ENCODE results near the gene HEATR3.

HEATR3 gene

DNA sequence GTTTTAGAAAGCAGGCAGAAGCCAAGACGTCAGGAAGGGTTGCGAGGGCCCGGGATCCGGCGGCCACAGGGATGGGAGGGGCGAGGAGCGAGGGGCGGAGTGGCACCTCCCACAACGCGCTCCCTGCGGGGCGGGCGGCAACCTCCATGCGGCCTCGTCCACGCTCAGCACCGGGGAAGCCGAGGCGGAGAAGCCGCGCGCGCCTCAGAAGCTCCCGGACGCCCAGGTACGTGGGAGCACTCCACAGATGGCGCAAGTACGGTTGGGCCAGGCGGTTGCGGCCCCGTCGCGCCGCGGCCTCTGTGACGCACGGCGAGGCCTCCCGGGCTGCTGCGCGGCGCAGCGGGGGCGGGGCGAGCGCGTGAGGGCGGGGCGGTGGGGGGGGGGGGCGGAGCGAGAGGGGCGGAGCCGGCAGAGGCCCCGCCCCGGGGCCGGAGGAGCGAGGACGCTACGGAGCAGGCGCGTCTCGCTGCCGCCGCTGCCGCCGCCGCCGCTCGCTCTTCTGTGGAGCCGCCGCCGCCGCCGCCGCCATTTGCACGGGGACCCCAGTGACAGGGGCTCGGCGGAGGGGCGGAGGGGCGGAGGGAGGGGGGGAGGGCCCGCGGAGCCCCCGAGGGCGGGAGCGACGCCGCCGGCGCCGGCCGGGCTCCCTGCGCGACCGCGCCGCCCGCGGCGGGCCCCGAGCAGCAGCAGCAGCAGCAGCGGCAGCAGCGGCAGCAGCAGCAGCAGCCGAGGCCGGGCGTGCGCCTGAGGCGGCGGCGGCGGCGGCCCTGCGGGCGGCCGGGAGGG is 87.2 kb downstream of the HEATR3 start, which contains the start of gene TENT4B:
TENT4B (plus strand) TSS at position 500 of the 789 bp plus-strand sequence. CDS start 316 bp downstream, outside the sequence.
- Histone ChIP-seq H3K27me3 (ENCODE audit: control insufficient read depth, insufficient read depth, low read length) (no peaks in the 10 kb centered on the region), H3K4me1 (ENCODE audit: control insufficient read depth, insufficient read depth, low read length) (peaks cover 7% of the 10 kb centered on the region), H3K4me3 (ENCODE audit: low read length) (peak within 1 kb of the TSS; percentile 95), H3K9ac (ENCODE audit: low read length) (peak within 1 kb of the TSS; percentile 77), H3K27ac (ENCODE audit: low read depth, low read length) (peak within 1 kb of the TSS; percentile 99), H3K36me3 (ENCODE audit: control insufficient read depth, insufficient read depth, low read length) (no peaks in the 10 kb centered on the region)

DNA sequence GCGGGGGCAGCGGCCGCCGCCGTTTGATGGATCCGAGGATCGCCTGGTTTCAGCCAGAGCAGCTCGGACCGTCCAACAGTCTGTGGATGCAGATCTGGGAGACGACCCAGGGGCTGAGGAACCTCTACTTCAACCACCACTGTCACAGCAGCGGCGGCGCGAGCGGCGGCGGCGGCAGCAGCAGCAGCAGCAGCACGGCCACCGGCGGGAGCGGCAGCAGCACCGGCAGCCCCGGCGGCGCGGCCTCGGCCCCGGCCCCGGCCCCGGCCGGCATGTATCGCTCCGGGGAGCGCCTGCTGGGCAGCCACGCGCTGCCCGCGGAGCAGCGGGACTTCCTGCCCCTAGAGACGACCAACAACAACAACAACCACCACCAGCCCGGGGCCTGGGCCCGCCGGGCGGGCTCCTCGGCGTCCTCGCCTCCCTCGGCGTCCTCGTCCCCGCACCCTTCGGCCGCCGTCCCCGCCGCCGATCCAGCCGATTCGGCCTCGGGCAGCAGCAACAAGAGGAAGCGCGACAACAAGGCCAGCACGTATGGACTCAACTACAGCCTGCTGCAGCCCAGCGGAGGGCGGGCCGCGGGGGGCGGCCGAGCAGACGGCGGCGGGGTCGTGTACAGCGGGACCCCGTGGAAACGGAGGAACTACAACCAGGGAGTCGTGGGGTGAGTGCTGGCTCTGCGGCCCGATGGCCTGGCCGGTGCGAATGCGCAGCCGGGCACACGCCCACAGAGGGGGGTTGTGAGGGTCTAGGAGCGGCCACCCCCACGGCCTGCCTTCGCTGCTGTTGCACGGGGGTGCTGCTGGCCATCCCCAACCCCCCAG is 88.0 kb downstream of the HEATR3 start:
- peak overlapping the region; percentile 59 for H3K27ac ChIP-seq (ENCODE audit: low read depth, low read length)
- peak overlapping the region; percentile 95 for H3K4me3 ChIP-seq (ENCODE audit: low read length)
- no peaks in the 10 kb centered on the region for H3K36me3 ChIP-seq (ENCODE audit: control insufficient read depth, insufficient read depth, low read length)
- H3K27me3 ChIP-seq (ENCODE audit: control insufficient read depth, insufficient read depth, low read length): no peaks in the 10 kb centered on the region
- peak overlapping the region; percentile 77 for H3K9ac ChIP-seq (ENCODE audit: low read length)
- H3K4me1 ChIP-seq (ENCODE audit: control insufficient read depth, insufficient read depth, low read length): peaks cover 12% of the 10 kb centered on the region

DNA sequence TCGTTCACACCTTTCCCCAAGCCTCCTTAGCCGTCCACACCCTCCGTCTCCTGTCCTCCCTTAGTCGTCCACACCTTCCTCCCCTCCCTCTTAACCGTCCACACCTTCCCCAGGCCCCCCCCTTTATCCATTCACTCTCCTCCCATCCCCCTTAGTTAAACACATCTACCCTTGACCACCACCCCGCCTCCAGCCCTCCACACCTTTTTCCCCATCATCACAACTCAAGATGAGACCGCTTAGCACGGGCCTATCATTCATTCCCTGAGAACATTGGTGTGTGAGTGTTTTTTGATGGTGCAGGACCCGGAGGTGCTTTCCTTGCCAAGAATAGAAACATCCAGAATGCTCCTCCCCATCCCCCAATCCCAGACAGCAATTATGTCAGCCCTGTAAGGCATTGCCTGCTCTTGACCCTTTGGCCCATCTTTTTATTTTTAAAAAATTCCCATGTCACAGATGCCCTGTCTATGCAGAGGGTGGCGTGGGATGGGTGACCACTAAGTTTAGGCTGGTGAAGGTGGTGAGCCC is 88.7 kb downstream of the HEATR3 start:
- peak overlapping the region; percentile 95 for H3K4me3 ChIP-seq (ENCODE audit: low read length)
- peak overlapping the region; percentile 77 for H3K9ac ChIP-seq (ENCODE audit: low read length)
- peak overlapping the region; percentile 59 for H3K27ac ChIP-seq (ENCODE audit: low read depth, low read length)
- no peaks in the 10 kb centered on the region for H3K27me3 ChIP-seq (ENCODE audit: control insufficient read depth, insufficient read depth, low read length)
- H3K4me1 ChIP-seq (ENCODE audit: control insufficient read depth, insufficient read depth, low read length): peaks cover 12% of the 10 kb centered on the region
- no peaks in the 10 kb centered on the region for H3K36me3 ChIP-seq (ENCODE audit: control insufficient read depth, insufficient read depth, low read length)

DNA sequence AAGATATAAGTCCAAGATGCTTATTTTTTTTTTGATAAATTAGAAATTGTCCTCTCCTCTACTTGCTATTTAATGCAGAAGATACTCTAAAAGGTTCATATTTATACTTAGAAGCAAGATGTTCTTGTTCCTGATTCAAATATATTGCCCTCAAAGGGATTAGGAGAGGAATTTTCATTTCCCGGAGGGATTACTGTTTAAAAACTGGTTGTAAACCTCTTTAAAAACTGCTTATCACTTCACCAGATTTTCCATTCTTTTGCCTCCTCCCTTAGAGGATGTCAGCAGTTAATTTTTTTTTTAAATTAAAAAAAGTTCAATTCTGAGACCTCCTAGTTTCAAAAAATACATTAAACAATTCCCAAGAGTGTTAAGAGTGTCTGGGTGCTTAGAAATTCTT is 90.2 kb downstream of the HEATR3 start:
- no peak overlapping the region for H3K27ac ChIP-seq (ENCODE audit: low read depth, low read length)
- peak overlapping the region; percentile 95 for H3K4me3 ChIP-seq (ENCODE audit: low read length)
- no peaks in the 10 kb centered on the region for H3K36me3 ChIP-seq (ENCODE audit: control insufficient read depth, insufficient read depth, low read length)
- no peaks in the 10 kb centered on the region for H3K27me3 ChIP-seq (ENCODE audit: control insufficient read depth, insufficient read depth, low read length)
- H3K9ac ChIP-seq (ENCODE audit: low read length): no peak overlapping the region
- H3K4me1 ChIP-seq (ENCODE audit: control insufficient read depth, insufficient read depth, low read length): peaks cover 12% of the 10 kb centered on the region

Measured in rectal smooth muscle tissue (tissue), 1 donor.